Body of pancreas (tissue), 4 donors: ENCODE results near the gene ESYT2.

Experiments used
- CTCF ChIP-seq, 7 experiments: fragments of 450-650 bp in 4 of 7; fragments of 200-600 bp in 3 of 7; sonication (generic) in 3 of 7; IDR thresholded peaks; one replicate each; pipeline ENCODE4 v1.5.1; 2016 to 2019; ENCODE audit warnings: antibody characterized with exemption in 7 of 7
- POLR2A ChIP-seq, 3 donors: fragments of 450-650 bp; IDR thresholded peaks; one replicate each; pipeline ENCODE4 v1.6.1; 2016; ENCODE audit warnings: antibody characterized with exemption in 3 of 3, mild to moderate bottlenecking in 2 of 3

DNA sequence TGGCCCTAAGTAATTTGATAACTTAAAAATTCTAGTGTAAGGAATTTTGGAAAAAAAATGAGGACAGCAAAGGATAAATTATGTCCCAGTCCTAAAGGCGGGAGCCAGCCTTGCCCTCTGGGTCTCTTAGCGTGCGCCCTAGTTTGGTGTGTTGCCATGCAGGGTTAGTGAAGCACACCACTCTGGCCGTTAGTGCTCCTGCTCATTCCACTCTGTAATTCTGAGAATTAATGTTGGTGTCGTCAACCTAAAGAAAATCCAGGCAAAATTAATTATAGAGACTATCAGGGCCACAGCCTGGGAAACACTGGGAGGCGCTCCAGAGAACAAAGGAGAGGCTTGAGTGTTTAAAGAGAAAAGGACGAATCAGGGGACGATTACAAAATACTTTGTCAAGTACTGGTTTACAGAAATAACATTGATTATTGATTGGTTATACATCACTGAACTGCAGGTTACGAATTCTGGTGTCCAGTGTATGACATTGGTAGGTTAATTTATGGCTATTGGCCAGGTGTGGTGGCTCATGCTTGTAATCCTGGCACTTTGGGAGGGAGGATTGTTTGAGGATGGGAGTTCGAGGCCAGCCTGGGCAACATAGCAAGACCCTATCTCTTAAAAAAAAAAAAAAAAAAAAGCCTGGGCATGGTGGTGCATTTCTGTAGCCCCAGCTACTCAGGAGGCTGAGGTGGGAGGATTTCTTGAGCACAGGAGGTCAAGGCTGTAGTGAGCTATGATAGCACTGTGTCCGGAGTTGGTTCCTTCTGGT lies 32.8 kb upstream of the ESYT2 start:
- no peak for TF ChIP-seq CTCF (IDR thresholded peaks at IDR 0.05)
- TF ChIP-seq POLR2A (IDR thresholded peaks at IDR 0.05), result no peak
